Stimulated activated CD4-positive, alpha-beta T cell treated with anti-CD3 and anti-CD28 coated beads, TNF-alpha, amount 100 ng/mL, for 48 hours (primary cell): Measurements from ENCODE around the gene PTPN23.

ENCODE experiments used
- DNase-seq, 3 donors: peaks; one replicate each; pipeline ENCODE4 v3.0.0-alpha.2; 2020; ENCODE audit warnings: low read depth in 3 of 3

PTPN23 gene, protein sequence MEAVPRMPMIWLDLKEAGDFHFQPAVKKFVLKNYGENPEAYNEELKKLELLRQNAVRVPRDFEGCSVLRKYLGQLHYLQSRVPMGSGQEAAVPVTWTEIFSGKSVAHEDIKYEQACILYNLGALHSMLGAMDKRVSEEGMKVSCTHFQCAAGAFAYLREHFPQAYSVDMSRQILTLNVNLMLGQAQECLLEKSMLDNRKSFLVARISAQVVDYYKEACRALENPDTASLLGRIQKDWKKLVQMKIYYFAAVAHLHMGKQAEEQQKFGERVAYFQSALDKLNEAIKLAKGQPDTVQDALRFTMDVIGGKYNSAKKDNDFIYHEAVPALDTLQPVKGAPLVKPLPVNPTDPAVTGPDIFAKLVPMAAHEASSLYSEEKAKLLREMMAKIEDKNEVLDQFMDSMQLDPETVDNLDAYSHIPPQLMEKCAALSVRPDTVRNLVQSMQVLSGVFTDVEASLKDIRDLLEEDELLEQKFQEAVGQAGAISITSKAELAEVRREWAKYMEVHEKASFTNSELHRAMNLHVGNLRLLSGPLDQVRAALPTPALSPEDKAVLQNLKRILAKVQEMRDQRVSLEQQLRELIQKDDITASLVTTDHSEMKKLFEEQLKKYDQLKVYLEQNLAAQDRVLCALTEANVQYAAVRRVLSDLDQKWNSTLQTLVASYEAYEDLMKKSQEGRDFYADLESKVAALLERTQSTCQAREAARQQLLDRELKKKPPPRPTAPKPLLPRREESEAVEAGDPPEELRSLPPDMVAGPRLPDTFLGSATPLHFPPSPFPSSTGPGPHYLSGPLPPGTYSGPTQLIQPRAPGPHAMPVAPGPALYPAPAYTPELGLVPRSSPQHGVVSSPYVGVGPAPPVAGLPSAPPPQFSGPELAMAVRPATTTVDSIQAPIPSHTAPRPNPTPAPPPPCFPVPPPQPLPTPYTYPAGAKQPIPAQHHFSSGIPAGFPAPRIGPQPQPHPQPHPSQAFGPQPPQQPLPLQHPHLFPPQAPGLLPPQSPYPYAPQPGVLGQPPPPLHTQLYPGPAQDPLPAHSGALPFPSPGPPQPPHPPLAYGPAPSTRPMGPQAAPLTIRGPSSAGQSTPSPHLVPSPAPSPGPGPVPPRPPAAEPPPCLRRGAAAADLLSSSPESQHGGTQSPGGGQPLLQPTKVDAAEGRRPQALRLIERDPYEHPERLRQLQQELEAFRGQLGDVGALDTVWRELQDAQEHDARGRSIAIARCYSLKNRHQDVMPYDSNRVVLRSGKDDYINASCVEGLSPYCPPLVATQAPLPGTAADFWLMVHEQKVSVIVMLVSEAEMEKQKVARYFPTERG (N-terminal part only)

DNA sequence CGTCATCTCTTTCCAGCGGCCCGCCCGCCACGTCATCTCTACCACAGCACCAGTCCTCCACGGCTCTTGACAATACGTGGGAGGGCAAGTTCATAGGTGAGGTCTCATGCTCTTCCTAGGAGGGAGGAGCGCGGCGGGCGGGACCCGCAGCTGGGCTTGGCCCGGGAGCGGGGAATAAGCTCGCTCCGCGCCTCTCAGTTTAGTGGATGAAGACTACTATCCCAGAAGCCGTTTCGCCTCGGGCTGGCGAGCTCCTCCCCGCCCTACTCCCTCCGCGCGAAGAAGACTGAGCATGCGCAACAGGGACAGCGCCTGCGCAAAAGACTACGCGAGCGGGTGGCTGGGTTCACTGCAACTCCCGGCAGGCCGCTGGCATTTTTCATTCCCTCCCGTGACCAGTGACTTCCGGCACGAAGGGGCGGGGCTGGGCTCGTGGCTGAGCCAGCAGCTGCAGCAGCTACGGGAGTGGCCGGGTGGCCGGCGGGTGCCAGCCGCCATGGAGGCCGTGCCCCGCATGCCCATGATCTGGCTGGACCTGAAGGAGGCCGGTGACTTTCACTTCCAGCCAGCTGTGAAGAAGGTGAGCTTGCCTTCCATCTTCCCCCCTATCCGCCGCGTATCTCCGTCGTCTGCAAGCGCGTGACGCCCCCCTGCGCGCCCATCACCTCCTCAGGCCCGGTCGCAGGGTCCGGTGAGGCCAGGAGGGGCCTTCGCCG, at the start of gene PTPN23:
Gene PTPN23, plus strand, starts transcription at position 421 of the 716 bp plus-strand sequence. Its CDS starts 76 bp downstream, at position 497.
- peak; percentile 96 to 99 (median 99) for DNase-seq

DNA sequence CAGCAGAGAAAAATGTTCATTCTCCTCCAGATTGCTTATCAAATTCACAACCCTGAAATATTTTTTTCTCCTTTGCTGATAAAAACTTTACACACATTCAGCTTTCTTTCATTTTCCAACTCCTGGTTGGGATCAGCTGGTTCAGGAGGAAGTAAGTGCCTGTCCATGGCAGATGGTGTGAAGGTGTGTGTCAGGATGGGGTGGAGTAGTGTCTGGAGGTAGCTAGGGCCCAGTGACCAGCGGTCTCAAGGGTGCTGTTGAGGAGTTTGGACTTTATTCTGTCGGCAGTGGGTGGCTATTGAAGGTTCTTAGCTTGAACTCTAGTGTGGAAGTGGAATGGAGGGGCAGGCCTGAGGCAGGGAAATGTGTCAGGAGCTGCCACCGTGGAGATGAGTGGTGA, 46.9 kb upstream of the PTPN23 start:
- DNase-seq: no peak

DNA sequence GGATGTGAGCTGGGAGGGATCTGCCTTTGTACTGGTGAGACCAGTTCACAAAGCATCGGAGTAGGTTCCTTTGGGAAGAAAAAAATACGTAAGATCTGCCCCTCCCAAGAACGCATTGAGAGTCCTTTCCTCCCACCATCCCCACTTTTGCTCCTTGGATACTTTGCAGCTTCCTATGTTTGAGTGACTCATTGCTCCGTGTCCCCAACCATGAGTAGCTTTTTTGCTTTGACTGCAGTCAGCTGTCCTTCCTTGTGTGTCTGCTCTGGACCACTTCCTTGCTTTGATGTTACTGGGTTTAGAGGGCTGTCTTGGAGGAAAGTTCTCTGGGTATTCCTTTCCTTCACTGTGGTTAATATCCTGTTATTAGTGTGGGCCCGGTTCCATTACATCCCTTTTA, 43.2 kb upstream of the PTPN23 start:
- no peak for DNase-seq

DNA sequence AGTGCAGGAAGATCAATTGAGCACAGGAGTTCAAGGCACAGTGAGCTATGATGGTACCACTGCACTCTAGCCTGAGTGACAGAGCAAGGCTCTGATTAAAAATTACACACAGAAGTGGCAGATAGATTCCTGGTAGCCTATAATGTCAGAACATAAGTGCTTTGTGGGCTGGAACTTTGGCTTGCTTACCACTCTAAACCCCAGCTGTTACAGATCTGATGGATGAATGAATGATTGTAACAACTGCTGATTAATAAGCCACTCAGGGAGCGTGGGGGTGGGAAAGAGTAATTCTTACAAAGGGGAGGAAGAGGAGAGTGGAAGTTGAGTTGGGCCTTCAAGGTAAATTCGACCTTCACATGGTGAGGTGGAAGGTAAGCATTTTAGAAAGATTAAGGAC, 40.9 kb upstream of the PTPN23 start:
- DNase-seq: no peak

DNA sequence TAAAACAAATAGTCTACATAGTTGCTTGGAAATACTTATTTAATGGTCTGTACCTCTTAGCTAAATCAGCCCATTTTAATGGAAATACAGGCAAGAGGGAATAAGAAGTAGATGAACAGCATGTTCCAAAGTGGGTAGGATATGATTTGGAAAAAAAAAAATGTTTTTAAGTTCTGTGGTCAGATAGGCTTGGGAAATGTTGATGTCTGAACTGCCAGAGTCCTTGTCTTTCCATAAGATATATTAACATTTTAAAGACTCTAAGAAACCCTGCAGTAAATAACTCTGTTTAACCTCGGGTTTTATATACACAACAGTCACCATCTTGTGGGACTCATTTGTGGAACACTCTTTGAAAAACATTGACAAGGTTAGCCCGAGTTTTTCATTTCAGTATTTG, 40.0 kb upstream of the PTPN23 start:
- no peak for DNase-seq

DNA sequence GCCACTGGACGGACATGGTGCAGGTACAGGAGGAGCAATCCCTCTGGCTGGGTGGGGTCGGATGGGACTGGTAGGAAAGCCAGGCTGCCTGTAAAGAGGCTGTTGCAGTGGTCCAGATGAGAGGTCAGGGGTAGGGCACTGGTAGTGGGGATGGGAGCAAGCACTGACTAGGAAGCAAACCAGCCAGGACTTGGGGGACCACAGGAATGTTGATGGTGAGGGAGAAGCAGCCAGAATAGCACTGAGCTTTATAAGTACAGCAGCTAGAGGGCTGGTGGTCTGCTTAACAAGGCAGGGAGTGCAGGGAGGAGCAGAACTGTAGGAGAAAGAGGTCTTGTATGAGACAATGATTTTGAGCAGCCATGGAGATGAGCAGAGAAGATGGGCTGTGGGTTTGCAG, 38.7 kb upstream of the PTPN23 start:
- no peak for DNase-seq

DNA sequence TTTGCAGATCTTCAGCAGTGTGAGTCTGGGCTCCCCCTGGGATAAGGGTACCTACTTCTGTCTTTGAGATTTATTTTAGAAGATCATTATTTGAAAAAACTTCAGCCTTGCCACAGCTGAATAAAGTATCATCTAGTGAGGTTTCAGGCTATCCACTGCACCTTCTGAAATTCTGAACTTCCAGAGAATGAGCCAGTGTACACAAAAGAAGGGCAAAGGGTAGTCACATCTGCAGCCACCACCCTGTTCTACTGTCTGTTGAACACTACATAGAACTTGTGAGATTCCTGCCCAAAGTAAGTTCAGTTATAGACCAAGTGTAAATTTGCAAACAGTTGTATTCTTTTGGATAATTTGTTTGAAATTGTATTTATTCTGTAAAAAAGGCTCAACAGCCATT, 38.0 kb upstream of the PTPN23 start:
- no peak for DNase-seq

DNA sequence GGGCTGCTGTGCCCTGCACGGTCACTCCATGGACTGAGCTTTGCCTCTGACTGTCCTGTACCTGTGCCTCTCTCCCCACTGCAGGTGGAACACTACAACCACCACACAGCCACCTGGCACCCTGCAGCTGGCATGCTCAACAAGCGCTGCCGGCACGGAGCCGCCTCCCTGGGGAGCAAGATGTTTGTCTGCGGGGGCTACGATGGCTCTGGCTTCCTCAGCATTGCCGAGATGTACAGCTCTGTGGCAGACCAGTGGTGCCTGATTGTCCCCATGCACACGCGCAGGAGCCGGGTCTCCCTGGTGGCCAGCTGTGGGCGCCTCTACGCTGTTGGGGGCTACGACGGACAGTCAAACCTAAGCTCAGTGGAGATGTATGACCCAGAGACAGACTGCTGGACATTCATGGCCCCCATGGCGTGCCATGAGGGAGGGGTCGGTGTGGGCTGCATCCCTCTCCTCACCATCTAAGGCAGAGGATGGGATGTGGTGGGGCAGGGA, 37.3 kb upstream of the PTPN23 start:
- DNase-seq: no peak

DNA sequence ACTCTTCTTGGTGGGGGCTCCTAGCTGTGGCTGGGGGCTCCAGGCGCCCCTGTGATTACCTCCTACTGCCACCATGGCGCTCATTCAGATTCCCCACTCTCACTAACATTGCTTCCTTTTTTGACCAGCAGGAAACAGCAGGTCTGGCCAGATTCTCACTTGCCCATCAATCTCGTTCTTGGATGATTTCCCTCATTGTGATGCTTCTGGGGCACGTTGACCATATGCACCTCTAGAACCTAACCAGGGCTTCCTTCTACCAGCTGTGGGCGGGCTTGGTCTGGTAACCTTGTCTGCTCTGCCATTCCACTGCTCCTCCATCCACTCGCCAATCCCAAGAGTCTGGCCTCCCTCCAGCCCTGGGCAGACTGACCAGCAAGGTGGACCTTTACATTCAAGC, 35.9 kb upstream of the PTPN23 start:
- no peak for DNase-seq

DNA sequence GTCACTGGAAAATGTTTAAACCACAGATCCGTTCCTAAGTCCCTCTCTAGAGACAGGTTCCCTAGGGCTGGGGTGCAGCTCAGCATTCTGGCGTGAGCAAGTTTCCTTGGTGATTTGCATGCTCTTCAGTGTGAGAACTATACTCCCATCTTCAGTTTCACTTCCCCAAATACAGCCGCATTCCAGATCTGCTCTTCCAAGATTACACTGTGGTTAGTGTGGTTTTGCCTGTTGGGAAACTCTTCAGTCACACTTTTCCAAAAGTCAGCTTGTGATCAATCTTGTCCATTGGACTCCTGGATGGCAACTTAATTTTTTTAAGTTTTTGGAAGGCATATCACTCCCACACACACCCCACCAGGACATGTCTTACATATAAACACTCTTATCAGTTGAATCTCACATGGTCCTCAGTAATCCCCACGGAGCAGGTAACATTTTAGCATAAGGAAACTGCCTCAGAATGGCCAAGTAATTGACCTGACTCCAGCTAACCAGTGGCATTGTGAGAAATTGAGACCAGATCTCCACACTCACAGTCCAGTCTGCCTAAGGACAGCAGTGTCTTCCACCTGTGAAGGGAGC, 33.5 kb upstream of the PTPN23 start:
- DNase-seq: no peak

DNA sequence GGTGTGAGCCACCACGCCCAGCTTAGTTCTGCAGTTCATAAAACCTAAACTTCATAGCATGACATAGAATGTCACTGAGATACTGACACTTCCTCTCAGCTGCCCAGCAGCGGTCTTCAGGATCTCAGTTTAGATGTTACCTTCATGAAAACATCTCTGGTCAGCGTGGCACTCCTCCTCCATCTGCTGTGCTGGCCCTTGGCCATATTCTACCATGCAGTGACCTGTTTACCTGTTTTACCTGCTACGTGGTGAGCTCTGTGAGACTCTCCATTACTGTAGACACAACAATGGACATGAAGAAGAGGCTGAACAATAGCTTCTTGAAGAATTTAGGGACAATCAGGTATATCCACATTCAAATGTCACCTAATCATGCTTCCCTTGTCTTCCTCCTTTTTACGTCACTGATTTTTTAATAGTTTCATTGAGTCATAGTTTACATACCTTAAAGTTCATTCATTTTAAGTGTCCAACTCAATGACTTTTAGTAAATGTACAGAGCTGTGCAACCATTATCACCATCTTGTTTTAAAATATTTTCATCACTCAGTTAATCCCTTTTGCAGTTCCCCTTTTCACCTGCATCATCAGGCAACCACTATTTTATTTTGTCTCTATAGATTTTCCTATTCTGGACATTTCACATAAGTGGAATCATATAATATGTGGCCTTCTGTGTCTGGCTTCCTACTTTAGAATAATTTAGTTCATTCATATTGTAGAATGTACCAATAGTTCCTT, 32.2 kb upstream of the PTPN23 start:
- no peak for DNase-seq

DNA sequence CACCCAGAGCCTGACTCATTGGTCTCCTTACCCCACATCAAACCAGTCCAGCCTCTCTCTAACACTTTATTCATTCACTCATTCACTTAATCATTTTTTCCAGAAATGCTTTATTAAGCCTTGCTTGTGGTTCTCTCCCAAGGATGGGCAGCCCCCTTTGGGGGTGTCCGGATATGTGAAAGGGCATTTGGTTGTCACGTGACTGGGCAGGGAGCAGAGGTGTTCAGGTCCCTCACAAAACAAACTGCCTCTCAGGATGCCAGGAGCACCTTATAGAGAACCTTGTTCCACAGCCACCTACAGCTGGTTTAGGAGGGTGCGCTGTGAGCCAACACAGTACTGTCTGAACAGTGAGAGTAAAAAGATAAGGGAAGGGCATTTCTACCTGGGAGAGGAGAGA, 25.8 kb upstream of the PTPN23 start:
- DNase-seq: no peak

DNA sequence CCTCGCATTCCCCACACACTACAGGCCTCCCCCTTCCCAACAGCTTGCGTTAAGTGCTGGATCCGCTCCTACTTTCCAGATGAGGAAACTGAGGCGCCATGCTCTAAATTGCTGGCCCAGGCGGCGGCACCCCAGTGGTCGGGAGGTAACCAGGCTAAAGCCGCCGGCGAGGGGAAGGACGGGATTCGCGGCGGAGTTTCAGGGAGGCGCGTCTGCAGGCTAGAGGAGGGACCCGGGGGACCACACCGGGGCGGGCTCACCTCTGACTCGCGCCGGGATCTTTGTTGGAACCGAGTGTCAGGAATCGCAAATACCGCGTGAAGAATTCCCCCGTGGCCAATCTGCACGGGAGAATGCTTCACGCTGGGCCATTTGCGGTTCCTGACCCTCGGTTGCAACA, 24.6 kb upstream of the PTPN23 start:
- no peak for DNase-seq

DNA sequence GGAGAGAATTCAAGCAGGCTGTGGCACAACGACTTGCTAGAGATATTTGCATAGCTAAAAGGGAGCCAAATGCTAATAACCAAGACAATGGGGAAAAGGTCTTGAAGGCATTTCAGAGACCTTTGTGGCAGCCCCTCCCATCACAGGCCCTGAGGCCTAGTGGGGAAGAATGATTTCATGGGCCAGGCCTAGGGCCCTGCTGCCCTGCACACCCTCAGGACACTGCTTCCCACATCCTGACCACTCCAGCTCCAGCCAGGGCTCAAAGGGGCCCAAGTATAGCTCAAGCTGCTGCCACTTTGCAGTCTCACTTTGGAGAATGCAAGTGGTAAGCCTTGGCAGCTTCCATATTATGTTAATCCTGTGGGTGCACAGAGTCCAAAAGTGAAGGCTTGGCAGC, 21.5 kb upstream of the PTPN23 start:
- DNase-seq: no peak

DNA sequence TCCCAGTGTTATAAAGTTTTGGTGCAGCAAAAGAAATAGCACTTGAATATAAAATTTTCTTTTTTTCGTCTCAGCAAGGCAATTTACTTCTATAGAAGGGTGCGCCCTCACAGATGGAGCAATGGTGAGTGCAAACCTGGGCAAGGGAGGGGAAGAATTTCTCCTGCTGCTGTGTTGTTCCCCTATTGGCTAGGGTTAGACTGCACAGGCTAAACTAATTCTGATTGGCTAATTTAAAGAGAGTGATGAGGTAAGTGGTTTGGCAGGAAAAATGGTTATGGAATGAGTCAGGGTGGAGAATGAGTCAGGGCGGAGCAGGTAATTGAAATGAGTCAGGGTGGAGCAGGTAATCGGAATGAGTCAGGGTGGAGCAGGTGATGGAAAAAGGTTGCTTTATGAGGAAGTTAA, 20.7 kb upstream of the PTPN23 start:
- DNase-seq: peak in 1 of 3 donors; percentile 29

DNA sequence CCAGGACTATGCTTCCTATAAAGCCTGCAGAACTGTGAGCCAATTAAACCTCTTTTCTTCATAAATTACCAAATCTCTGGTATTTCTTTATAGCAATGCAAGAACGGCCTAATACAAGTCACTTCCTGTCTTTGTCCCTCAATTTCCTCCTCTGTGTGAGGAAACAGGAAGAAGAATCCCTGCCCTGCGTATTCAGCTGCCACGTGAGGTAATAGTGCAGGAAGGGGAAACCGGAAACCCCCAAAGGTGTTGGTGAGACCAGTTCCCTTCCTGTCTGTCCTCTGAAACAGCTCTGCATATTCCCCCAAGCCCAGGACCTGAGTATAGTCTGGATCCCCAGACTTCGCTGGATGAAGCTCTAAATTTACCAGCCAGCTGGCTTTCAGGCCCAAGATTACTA, 18.1 kb upstream of the PTPN23 start:
- DNase-seq: no peak

DNA sequence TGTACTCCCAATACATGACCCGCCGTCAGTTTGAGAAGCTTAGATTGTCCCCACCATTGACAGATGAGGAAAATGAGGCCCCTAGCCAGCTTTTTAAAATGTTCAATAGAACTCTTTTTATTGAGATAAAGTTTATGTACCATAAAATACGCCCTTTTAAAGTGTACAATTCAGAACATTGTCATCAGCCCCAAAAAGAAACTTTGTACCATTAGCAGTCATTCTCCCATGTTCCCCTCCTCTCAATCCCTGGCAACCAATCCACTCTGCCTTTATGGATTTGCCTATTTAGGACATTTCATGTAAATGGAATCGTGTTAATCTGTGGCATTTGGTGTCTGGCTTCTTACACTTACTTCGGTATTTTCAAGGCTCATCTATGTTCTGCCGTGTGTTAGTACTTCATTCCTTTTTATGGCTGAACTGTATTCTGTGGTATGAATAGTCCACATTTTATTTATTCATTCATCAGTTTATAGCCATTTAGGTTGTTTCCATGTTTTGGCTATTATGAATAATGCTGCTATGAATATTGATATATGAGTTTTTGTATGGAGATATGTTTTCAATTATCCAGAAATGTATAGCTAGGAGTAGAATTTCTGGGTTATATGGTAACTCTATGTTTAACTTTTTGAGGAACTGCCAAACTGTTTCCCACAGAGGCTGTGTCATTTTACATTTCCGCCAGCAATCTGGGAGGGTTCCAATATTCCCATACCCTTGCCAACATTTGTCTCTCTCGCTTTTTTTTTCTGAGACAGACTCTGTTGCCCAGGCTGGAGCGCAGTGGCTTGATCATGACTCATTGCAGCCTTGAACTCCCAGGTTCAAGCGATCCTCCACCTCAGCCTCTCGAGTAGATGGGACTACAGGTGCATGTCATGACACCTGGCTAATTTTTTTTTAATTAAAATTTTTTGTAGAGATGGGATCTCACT, 15.3 kb upstream of the PTPN23 start:
- DNase-seq: no peak

DNA sequence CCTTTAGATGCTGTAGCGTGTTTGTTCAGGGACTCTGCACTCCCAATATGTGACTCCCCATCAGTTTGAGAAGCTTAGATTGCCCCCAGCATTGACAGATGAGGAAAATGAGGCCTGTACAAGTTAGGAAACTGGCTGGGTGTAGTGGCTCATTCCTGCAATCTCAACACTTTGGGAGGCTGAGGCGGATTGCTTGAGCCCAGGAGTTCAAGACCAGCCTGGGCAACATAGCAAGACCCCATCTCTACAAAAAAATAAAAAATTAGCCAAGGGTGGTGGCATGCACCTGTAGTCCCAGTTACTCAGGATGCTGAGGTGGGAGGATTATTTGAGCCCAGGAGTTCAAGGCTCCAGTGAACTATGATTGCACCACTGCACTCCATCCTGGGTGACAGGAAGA, 14.0 kb upstream of the PTPN23 start:
- no peak for DNase-seq

DNA sequence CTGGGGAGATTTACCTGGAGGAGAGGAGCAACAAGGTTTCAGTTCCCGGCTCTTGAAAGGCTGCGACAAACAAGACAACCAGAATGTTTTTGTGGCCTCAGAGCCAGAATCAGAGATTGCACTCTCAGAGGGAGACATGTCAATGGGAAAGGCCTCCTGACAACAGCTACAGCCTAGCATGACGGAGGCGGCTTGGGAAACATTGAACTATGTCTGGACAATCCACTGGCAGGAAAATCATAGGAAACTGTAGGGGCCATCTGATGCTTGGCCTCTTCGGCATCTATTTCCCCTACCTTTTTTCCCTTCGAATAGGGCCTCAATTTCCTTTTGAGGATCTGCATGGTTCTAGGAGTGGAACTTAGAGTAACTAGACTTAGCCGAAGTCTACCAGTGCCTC, 13.2 kb upstream of the PTPN23 start:
- no peak for DNase-seq
